GM18499 (cell line): ENCODE results near the gene B4GALNT4.
"Not testable (repeated sequence)": the region's sequence is repeated elsewhere in the genome, so short reads cannot be mapped to it uniquely, and the experiment has no call there.

Experiments
- ATAC-seq: cut with Tn5 transposase; IDR thresholded peaks from one replicate; pipeline ENCODE4 v1.9.1; 2021; ENCODE audit warnings: moderate number of reproducible peaks; ENCODE audit not compliant: insufficient read depth, unreplicated experiment

B4GALNT4 gene

GRCh38 chr11:373716-374551 lies 4.6 kb downstream of the B4GALNT4 start:
- ATAC-seq, result no peak

- no peak for ATAC-seq
Observed at GRCh38 chr11:375065-376025, 6.0 kb downstream of the B4GALNT4 start.

GRCh38 chr11:376531-377173 lies 7.4 kb downstream of the B4GALNT4 start:
- no peak for ATAC-seq

- ATAC-seq, result no peak
Observed at GRCh38 chr11:377174-377865, 8.0 kb downstream of the B4GALNT4 start.

GRCh38 chr11:377883-378500 lies 8.7 kb downstream of the B4GALNT4 start:
- no peak for ATAC-seq

- ATAC-seq, result no peak
Observed at GRCh38 chr11:379205-380094, 10.2 kb downstream of the B4GALNT4 start.

GRCh38 chr11:380095-380480 lies 10.8 kb downstream of the B4GALNT4 start:
- no peak for ATAC-seq

GRCh38 chr11:380491-380890 lies 11.2 kb downstream of the B4GALNT4 start:
- ATAC-seq, result no peak

- ATAC-seq, result no peak
Observed at GRCh38 chr11:380996-381395, 11.7 kb downstream of the B4GALNT4 start.

GRCh38 chr11:381501-382072 lies 12.3 kb downstream of the B4GALNT4 start:
- ATAC-seq, result no peak

- ATAC-seq, result no peak
Observed at GRCh38 chr11:382081-382629, 12.9 kb downstream of the B4GALNT4 start.

GRCh38 chr11:383431-383830 lies 14.1 kb downstream of the B4GALNT4 start:
- ATAC-seq, result no peak

GRCh38 chr11:384511-384910 lies 15.2 kb downstream of the B4GALNT4 start:
- ATAC-seq, result no peak

GRCh38 chr11:385594-386351 lies 16.5 kb downstream of the B4GALNT4 start:
- no peak for ATAC-seq

- no peak for ATAC-seq
Observed at GRCh38 chr11:386483-386882, 17.2 kb downstream of the B4GALNT4 start.

- no peak for ATAC-seq
Observed at GRCh38 chr11:387193-387793, 18.0 kb downstream of the B4GALNT4 start.

- not testable (repeated sequence) for ATAC-seq
Observed at GRCh38 chr11:389369-389768, 20.1 kb downstream of the B4GALNT4 start.
